ENCODE data around the gene AHNAK.

GRCh38 chr11:62552485-62553079 is 6.0 kb upstream of the AHNAK start:
- no peak for TF ChIP-seq CTCF (tag by site-specific recombination; IDR thresholded peaks at IDR 0.05)
- TF ChIP-seq ZFP69B (tag by site-specific recombination; IDR thresholded peaks at IDR 0.05): no peak

All from HEK293 (cell line).